HL-60 (cell line): ENCODE measurements around the gene BIRC3.

Experiments used
- CTCF ChIP-seq: IDR thresholded peaks from one replicate; pipeline ENCODE4 v1.5.1; 2011; ENCODE audit warnings: low read length, control low read depth, inconsistent platforms; ENCODE audit not compliant: insufficient read depth
- REST ChIP-seq: IDR thresholded peaks from 2 replicates; pipeline ENCODE4 v1.6.1; 2012; ENCODE audit warnings: low read depth; ENCODE audit not compliant: insufficient replicate concordance

- TF ChIP-seq CTCF (peak; percentile 83), REST (no peak)
These were observed 24.6 kb downstream of the BIRC3 start for GRCh38 chr11:102341844-102342318.
